HepG2 (cell line): ENCODE measurements around the gene PPP2R5D. TPM values are rescaled to one million over a fixed set of nuclear protein-coding genes. Genes with fewer than 3 reads are reported as not detected.
A peak's percentile ranks its signal among the peaks of the same experiment; 100 is the strongest.

Experiments
- AGO2 ChIP-seq: fragments of 200-400 bp; formaldehyde crosslinking; optimal IDR thresholded peaks from 2 replicates; pipeline ENCODE3; 2017; ENCODE audit warnings: mild to moderate bottlenecking, low read depth, low read length, moderate library complexity
- AHR ChIP-seq: IDR thresholded peaks from 2 replicates; pipeline ENCODE4 v1.6.1; 2018; ENCODE audit warnings: missing genetic modification reagents, missing compliant biosample characterization
- CAMTA2 ChIP-seq: sonication (generic); formaldehyde crosslinking; IDR thresholded peaks from 2 replicates; pipeline ENCODE4 v1.4.0; 2020; ENCODE audit warnings: mild to moderate bottlenecking, missing genetic modification reagents, borderline replicate concordance
- DRAP1 ChIP-seq: IDR thresholded peaks from 2 replicates; pipeline ENCODE4 v1.6.1; 2016; ENCODE audit warnings: missing genetic modification reagents, missing compliant biosample characterization
- FLYWCH1 ChIP-seq: sonication (generic); formaldehyde crosslinking; IDR thresholded peaks from 2 replicates; pipeline ENCODE4 v1.8.1; 2023; ENCODE audit warnings: mild to moderate bottlenecking, missing genetic modification reagents
- GLI4 ChIP-seq: sonication (generic); formaldehyde crosslinking; IDR thresholded peaks from 2 replicates; pipeline ENCODE4 v1.5.1; 2020; ENCODE audit warnings: missing genetic modification reagents, mild to moderate bottlenecking, moderate library complexity, borderline replicate concordance
- HMGXB4 ChIP-seq, 2 experiments: sonication (generic) in 1 of 2; formaldehyde crosslinking in 1 of 2; IDR thresholded peaks; 2 replicates each; pipeline versions ENCODE4 v1.4.0 to v1.6.1; 2018 to 2020; ENCODE audit warnings: missing genetic modification reagents in 2 of 2, borderline replicate concordance in 1 of 2, low read depth in 1 of 2, mild to moderate bottlenecking in 1 of 2, missing biosample characterization in 1 of 2
- LCORL ChIP-seq, 2 experiments: fragments of 450-650 bp in 1 of 2; sonication (generic) in 1 of 2; formaldehyde crosslinking in 1 of 2; IDR thresholded peaks; 2 replicates each; pipeline versions ENCODE4 v1.5.0 to v1.6.1; 2017 to 2020; ENCODE audit warnings: antibody characterized with exemption in 1 of 2, missing genetic modification reagents in 1 of 2
- MAZ ChIP-seq, 2 experiments: sonication (generic) in 1 of 2; formaldehyde crosslinking in 1 of 2; IDR thresholded peaks; 2 replicates each; pipeline versions ENCODE4 v1.5.0 to v1.6.1; 2012 to 2020; ENCODE audit warnings: low read depth in 2 of 2, mild to moderate bottlenecking in 2 of 2, borderline replicate concordance in 1 of 2, improper control_type of control experiment in 1 of 2, low read length in 1 of 2, missing genetic modification reagents in 1 of 2, moderate library complexity in 1 of 2
- PAF1 ChIP-seq: IDR thresholded peaks from 2 replicates; pipeline ENCODE4 v1.6.1; 2016; ENCODE audit warnings: missing genetic modification reagents, missing compliant biosample characterization
- RXRB ChIP-seq: IDR thresholded peaks from 2 replicates; pipeline ENCODE4 v1.6.1; 2016; ENCODE audit warnings: borderline replicate concordance, missing genetic modification reagents, missing compliant biosample characterization
- SNAI1 ChIP-seq: sonication (generic); formaldehyde crosslinking; IDR thresholded peaks from 2 replicates; pipeline ENCODE4 v1.5.0; 2020; ENCODE audit warnings: mild to moderate bottlenecking, missing genetic modification reagents, borderline replicate concordance
- SP2 ChIP-seq: sonication (generic); formaldehyde crosslinking; IDR thresholded peaks from 2 replicates; pipeline ENCODE4 v1.5.1; 2020; ENCODE audit warnings: mild to moderate bottlenecking, missing genetic modification reagents
- TSC22D2 ChIP-seq: sonication (generic); formaldehyde crosslinking; IDR thresholded peaks from 2 replicates; pipeline ENCODE4 v1.5.1; 2020; ENCODE audit warnings: missing genetic modification reagents, mild to moderate bottlenecking, borderline replicate concordance
- YEATS2 ChIP-seq: sonication (generic); formaldehyde crosslinking; IDR thresholded peaks from 2 replicates; pipeline ENCODE4 v1.4.0; 2020; ENCODE audit warnings: missing genetic modification reagents, borderline replicate concordance
- ZC3H13 ChIP-seq: sonication (generic); formaldehyde crosslinking; IDR thresholded peaks from 2 replicates; pipeline ENCODE4 v1.8.1; 2023; ENCODE audit warnings: mild to moderate bottlenecking, missing genetic modification reagents, moderate library complexity
- ZNF275 ChIP-seq: sonication (generic); formaldehyde crosslinking; IDR thresholded peaks from 2 replicates; pipeline ENCODE4 v1.8.0; 2022; ENCODE audit warnings: missing genetic modification reagents, mild to moderate bottlenecking, inconsistent platforms, borderline replicate concordance
- ZNF326 ChIP-seq: sonication (generic); formaldehyde crosslinking; IDR thresholded peaks from 2 replicates; pipeline ENCODE4 v1.4.0; 2020; ENCODE audit warnings: missing genetic modification reagents, borderline replicate concordance
- ZNF460 ChIP-seq: sonication (generic); formaldehyde crosslinking; IDR thresholded peaks from 2 replicates; pipeline ENCODE4 v1.5.1; 2020; ENCODE audit warnings: missing genetic modification reagents, mild to moderate bottlenecking, borderline replicate concordance
- ZNF567 ChIP-seq: sonication (generic); formaldehyde crosslinking; IDR thresholded peaks from 2 replicates; pipeline ENCODE4 v1.8.1; 2023; ENCODE audit warnings: mild to moderate bottlenecking, missing genetic modification reagents, borderline replicate concordance
- ZNF569 ChIP-seq: sonication (generic); formaldehyde crosslinking; IDR thresholded peaks from 2 replicates; pipeline ENCODE4 v1.5.0; 2020; ENCODE audit warnings: mild to moderate bottlenecking, missing genetic modification reagents, moderate library complexity, borderline replicate concordance
- ZNF782 ChIP-seq: sonication (generic); formaldehyde crosslinking; IDR thresholded peaks from 2 replicates; pipeline ENCODE4 v1.4.0; 2020; ENCODE audit warnings: missing genetic modification reagents, mild to moderate bottlenecking, borderline replicate concordance
- ZNF891 ChIP-seq: sonication (generic); formaldehyde crosslinking; IDR thresholded peaks from 2 replicates; pipeline ENCODE4 v1.5.0; 2020; ENCODE audit warnings: mild to moderate bottlenecking, missing genetic modification reagents
- ZSCAN30 ChIP-seq: sonication (generic); formaldehyde crosslinking; IDR thresholded peaks from 2 replicates; pipeline ENCODE4 v1.5.0; 2020; ENCODE audit warnings: mild to moderate bottlenecking, missing genetic modification reagents
- polyA plus RNA-seq, 8 experiments: library from polyadenylated mRNA; depleted of rRNA in 3 of 8; stranded (reverse) in 7 of 8; unstranded in 1 of 8; fragments of >200 nt; fragmentation: Illumina TruSeq in 4 of 8; extraction: Trizol in 4 of 8; gene quantifications; 2 replicates each; pipeline versions ENCODE4 v1.2.1 to v1.2.3, GENCODE V29; 2011 to 2016; ENCODE audit warnings: low read depth in 4 of 8, missing spikeins in 1 of 8, mixed read lengths in 1 of 8; ENCODE audit not compliant: insufficient read depth in 1 of 8
- total RNA-seq, 5 experiments: library from RNA; depleted of rRNA; stranded (reverse); fragments of >200 nt; fragmentation: Illumina TruSeq; extraction: Trizol; gene quantifications; 2 replicates each; pipeline ENCODE4 v1.2.3, GENCODE V29; 2016; ENCODE audit warnings: low read depth in 1 of 5

PPP2R5D gene
- total and polyA plus RNA-seq, 2 of the 13 experiments (the other 11 are each of a cell fraction or from before 2014, with no cell fraction given): 53.7 to 60.4 TPM

DNA sequence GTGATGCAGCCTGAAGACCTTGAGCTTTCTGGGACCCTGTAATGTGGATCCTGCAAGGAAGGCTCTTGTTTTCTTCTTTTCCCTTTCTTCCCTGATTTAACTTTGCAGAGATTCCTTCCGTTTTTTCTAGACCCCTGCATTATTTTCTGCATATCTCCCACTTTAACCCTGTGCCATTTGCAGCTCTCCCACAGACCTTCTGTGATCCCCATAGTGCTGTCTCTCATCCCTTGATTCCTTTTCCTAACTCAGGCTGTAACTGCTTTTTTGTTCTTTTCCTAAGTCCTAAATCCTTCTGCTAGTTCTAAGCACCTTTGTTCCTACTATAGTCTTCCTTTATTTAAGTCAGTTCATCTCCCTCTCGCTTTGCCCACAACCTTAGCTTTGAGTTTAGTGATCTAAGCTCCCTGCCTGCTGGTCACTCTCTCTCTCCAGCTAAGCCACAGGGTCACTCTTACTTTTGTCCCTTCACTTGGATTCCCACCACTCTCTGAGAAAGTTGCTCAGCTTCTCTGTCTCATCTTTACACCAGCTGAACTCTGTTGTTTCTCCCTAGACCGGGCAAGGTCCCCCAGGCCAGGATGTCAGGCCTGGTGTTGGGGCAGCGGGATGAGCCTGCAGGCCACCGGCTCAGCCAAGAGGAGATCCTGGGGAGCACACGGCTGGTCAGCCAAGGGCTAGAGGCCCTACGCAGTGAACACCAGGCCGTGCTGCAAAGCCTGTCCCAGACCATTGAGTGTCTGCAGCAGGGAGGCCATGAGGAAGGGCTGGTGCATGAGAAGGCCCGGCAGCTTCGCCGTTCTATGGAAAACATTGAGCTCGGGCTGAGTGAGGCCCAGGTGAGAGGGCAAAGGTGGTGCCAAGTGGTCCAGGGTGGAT lies 76.6 kb downstream of the PPP2R5D start (continued):
- TF ChIP-seq AGO2 (peak; percentile 20), DRAP1 (CRISPR knock-in tag) (no peak), ZNF326 (0 out of 2 replicates have a peak, but pooled peaks have one; percentile 47), ZNF569 (CRISPR knock-in tag) (peak; percentile 12; the same call in 1 of the 2 replicates), ZNF460 (no peak), SNAI1 (CRISPR knock-in tag) (no peak), TSC22D2 (CRISPR knock-in tag) (no peak), HMGXB4 (CRISPR knock-in tag; IDR thresholded peaks at IDR 0.05; ENCODE audit: borderline replicate concordance in 1 of 2, low read depth in 1 of 2) (0 out of 4 replicates have a peak, but pooled peaks of 1 of the 2 experiments have one; percentile 8), AHR (CRISPR knock-in tag) (peak; percentile 54; the same call in 1 of the 2 replicates), RXRB (CRISPR knock-in tag) (0 out of 2 replicates have a peak, but pooled peaks have one; percentile 3), CAMTA2 (CRISPR knock-in tag) (no peak), ZNF567 (peak; percentile 71; the same call in 1 of the 2 replicates), YEATS2 (no peak), PAF1 (CRISPR knock-in tag) (no peak), GLI4 (CRISPR knock-in tag) (0 out of 2 replicates have a peak, but pooled peaks have one; percentile 27), ZNF782 (CRISPR knock-in tag) (no peak; the same call in 1 of the 2 replicates), FLYWCH1 (no peak), ZSCAN30 (0 out of 2 replicates have a peak, but pooled peaks have one; percentile 65), ZNF891 (CRISPR knock-in tag) (peak; percentile 60; the same call in 1 of the 2 replicates), MAZ (IDR thresholded peaks at IDR 0.05; ENCODE audit: borderline replicate concordance, low read depth, low read length) (no peak), MAZ (CRISPR knock-in tag; IDR thresholded peaks at IDR 0.05; ENCODE audit: low read depth) (0 out of 2 replicates have a peak, but pooled peaks have one; percentile 3), SP2 (CRISPR knock-in tag) (no peak), ZC3H13 (no peak), LCORL (IDR thresholded peaks at IDR 0.05) (no peak), LCORL (CRISPR knock-in tag; IDR thresholded peaks at IDR 0.05) (0 out of 2 replicates have a peak, but pooled peaks have one; percentile 6), ZNF275 (no peak)
